Measurements from ENCODE around the gene OXNAD1.

DNA sequence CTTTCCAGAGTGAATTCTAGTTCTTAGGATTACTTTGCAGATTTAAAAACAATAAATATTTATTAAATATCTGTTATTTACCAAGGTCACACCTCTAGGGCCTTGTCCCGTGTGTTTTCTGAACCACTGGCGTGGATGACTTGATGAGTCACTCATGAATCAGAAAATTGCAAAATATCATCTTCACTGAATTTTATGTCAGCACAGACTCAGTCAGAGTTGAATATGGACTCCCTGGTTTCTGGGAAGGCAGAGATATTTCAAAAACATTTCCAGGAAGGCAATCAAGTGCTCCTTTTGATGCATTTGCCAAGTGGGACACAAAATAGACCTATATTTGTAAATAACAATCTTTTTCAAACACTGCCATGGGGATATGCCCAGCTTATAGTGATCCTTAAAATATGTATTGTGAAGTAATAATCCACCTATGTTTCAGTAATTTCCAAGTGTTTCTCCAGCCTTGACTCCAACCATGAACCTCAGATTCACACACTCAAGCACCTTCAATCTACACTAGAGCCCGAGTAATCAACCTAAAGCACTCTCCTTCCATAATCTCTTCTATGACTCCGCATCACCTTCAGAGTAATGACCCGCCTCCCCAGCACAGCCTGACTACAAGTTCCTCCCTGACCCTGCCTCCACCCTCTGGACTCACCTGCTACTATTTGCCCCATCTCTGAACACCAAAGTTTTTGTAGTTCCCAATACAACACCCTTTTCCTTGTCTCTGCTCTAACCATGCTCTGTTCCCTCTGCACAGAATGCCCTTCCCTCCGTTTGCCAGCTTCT lies 24.6 kb upstream of the OXNAD1 start:
- TF ChIP-seq, protein P1, sequence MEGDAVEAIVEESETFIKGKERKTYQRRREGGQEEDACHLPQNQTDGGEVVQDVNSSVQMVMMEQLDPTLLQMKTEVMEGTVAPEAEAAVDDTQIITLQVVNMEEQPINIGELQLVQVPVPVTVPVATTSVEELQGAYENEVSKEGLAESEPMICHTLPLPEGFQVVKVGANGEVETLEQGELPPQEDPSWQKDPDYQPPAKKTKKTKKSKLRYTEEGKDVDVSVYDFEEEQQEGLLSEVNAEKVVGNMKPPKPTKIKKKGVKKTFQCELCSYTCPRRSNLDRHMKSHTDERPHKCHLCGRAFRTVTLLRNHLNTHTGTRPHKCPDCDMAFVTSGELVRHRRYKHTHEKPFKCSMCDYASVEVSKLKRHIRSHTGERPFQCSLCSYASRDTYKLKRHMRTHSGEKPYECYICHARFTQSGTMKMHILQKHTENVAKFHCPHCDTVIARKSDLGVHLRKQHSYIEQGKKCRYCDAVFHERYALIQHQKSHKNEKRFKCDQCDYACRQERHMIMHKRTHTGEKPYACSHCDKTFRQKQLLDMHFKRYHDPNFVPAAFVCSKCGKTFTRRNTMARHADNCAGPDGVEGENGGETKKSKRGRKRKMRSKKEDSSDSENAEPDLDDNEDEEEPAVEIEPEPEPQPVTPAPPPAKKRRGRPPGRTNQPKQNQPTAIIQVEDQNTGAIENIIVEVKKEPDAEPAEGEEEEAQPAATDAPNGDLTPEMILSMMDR (IDR thresholded peaks at IDR 0.05; ENCODE audit: poor library complexity) = no peak
- TF ChIP-seq EZH2 (IDR thresholded peaks at IDR 0.05; ENCODE audit: borderline replicate concordance) = no peak
- no peak for TF ChIP-seq EZH2phosphoT487 (IDR thresholded peaks at IDR 0.05; ENCODE audit: low read depth, severe bottlenecking, unreplicated experiment)
